GM12878 (cell line): ENCODE measurements around the gene ANKS4B. TPM values are rescaled to one million over a fixed set of nuclear protein-coding genes. Genes with fewer than 3 reads are reported as not detected.

ENCODE experiments used
- BCL3 ChIP-seq: IDR thresholded peaks from 2 replicates; pipeline ENCODE4 v1.6.1; 2011; ENCODE audit warnings: borderline replicate concordance, low read depth, mild to moderate bottlenecking, moderate library complexity, low read length; ENCODE audit not compliant: insufficient read depth, poor library complexity, severe bottlenecking
- BHLHE40 ChIP-seq, 2 experiments: fragments of 450-650 bp in 1 of 2; IDR thresholded peaks; 2 replicates each; pipeline ENCODE4 v1.6.1; 2011 to 2017; ENCODE audit warnings: low read depth in 2 of 2, borderline replicate concordance in 1 of 2, improper control_type of control experiment in 1 of 2, low read length in 1 of 2, mild to moderate bottlenecking in 1 of 2
- CHD4 ChIP-seq: fragments of 200-600 bp; sonication (generic); IDR thresholded peaks from 2 replicates; pipeline ENCODE4 v1.6.1; 2016; ENCODE audit warnings: mild to moderate bottlenecking
- CUX1 ChIP-seq: IDR thresholded peaks from 2 replicates; pipeline ENCODE4 v1.6.1; 2012; ENCODE audit warnings: improper control_type of control experiment, low read depth, low read length; ENCODE audit not compliant: insufficient replicate concordance
- DPF2 ChIP-seq: fragments of 450-650 bp; IDR thresholded peaks from 2 replicates; pipeline ENCODE4 v1.6.1; 2017; ENCODE audit warnings: mild to moderate bottlenecking
- E2F8 ChIP-seq: fragments of 450-650 bp; IDR thresholded peaks from 2 replicates; pipeline ENCODE4 v1.6.1; 2018; ENCODE audit warnings: mild to moderate bottlenecking, low read depth, moderate library complexity; ENCODE audit not compliant: partially characterized antibody
- FOS ChIP-seq: IDR thresholded peaks from 3 replicates; pipeline ENCODE4 v1.6.1; 2011; ENCODE audit warnings: borderline replicate concordance; ENCODE audit not compliant: insufficient read length; ENCODE audit errors: extremely low read depth
- GATAD2B ChIP-seq: fragments of 450-650 bp; conservative IDR thresholded peaks from 2 replicates; pipeline ENCODE4 v1.6.1; 2017; ENCODE audit warnings: low read depth, mild to moderate bottlenecking, moderate library complexity
- IKZF1 ChIP-seq: fragments of 450-650 bp; conservative IDR thresholded peaks from 2 replicates; pipeline ENCODE4 v1.6.1; 2017; ENCODE audit warnings: antibody characterized with exemption, mild to moderate bottlenecking
- MLLT1 ChIP-seq: fragments of 450-650 bp; IDR thresholded peaks from 2 replicates; pipeline ENCODE4 v1.6.1; 2016; ENCODE audit warnings: mild to moderate bottlenecking
- MXI1 ChIP-seq: fragments of 150-350 bp; IDR thresholded peaks from 2 replicates; pipeline ENCODE4 v1.6.1; 2011; ENCODE audit warnings: low read depth, mild to moderate bottlenecking, inconsistent platforms, low read length, improper control_type of control experiment
- NR2F1 ChIP-seq: fragments of 450-650 bp; conservative IDR thresholded peaks from 2 replicates; pipeline ENCODE4 v1.6.1; 2017; ENCODE audit warnings: mild to moderate bottlenecking
- POLR2AphosphoS2 ChIP-seq: IDR thresholded peaks from 2 replicates; pipeline ENCODE4 v1.6.1; 2011; ENCODE audit warnings: low read depth, mild to moderate bottlenecking, low read length, improper control_type of control experiment, moderate library complexity
- RAD21 ChIP-seq: IDR thresholded peaks from 2 replicates; pipeline ENCODE4 v1.6.1; 2011; ENCODE audit warnings: mild to moderate bottlenecking, low read depth, low read length, moderate library complexity; ENCODE audit not compliant: insufficient read depth
- SMARCA5 ChIP-seq: fragments of 450-650 bp; IDR thresholded peaks from 2 replicates; pipeline ENCODE4 v1.6.1; 2017; ENCODE audit warnings: mild to moderate bottlenecking
- SP1 ChIP-seq: IDR thresholded peaks from one replicate; pipeline ENCODE4 v1.6.1; 2011; ENCODE audit warnings: low read depth, low read length
- SPI1 ChIP-seq: IDR thresholded peaks from 2 replicates; pipeline ENCODE4 v1.6.1; 2011; ENCODE audit warnings: low read depth, mild to moderate bottlenecking, low read length, moderate library complexity, borderline replicate concordance; ENCODE audit not compliant: insufficient read depth
- TCF12 ChIP-seq: IDR thresholded peaks from 2 replicates; pipeline ENCODE4 v1.6.1; 2011; ENCODE audit warnings: low read depth, mild to moderate bottlenecking, low read length
- polyA plus RNA-seq, 11 experiments: library from polyadenylated mRNA; depleted of rRNA in 4 of 11; unstranded in 6 of 11; stranded (reverse) in 5 of 11; fragments of >200 nt; fragmentation: Nextera tagmentation in 4 of 11; fragmentation: Illumina TruSeq in 1 of 11; extraction: Ambion mirVana in 4 of 11; extraction: Trizol in 1 of 11; gene quantifications; 1 replicate in 1 of 11; 2 replicates in 10 of 11; pipeline versions ENCODE4 v1.2.1 to v1.2.3, GENCODE V29; 2011 to 2016; ENCODE audit warnings: inconsistent platforms in 2 of 11, missing spikeins in 2 of 11, low read depth in 1 of 11
- total RNA-seq, 4 experiments: library from RNA; depleted of rRNA in 3 of 4; stranded (reverse); fragments of >200 nt in 3 of 4; fragmentation: Illumina TruSeq in 1 of 4; extraction: Trizol in 1 of 4; gene quantifications; 2 replicates each; pipeline versions ENCODE4 v1.2.1 to v1.2.3, GENCODE V29; 2013 to 2021

Gene ANKS4B
- total and polyA plus RNA-seq, 10 of the 15 experiments (the other 5 are each of a cell fraction or from before 2014, with no cell fraction given) = 0.01 to 0.11 (median 0.05) TPM; not detected in 6

GRCh38 chr16:21277927-21278706 is 44.6 kb downstream of the ANKS4B start, which contains the start of gene CRYM (continued):
- TF ChIP-seq CUX1 = no peak
- no peak for TF ChIP-seq TCF12
- TF ChIP-seq DPF2 = peak; percentile 62
- no peak for TF ChIP-seq E2F8
- 0 out of 2 replicates have a peak, but pooled peaks have one; percentile 54 for TF ChIP-seq GATAD2B
- TF ChIP-seq CHD4 = no peak
- no peak for TF ChIP-seq BCL3
- peak; percentile 47; the same call in 1 of the 2 replicates for TF ChIP-seq SMARCA5
- no peak for TF ChIP-seq MXI1
- TF ChIP-seq NR2F1 = peak; percentile 36; the same call in 1 of the 2 replicates
- TF ChIP-seq MLLT1 = 0 out of 2 replicates have a peak, but pooled peaks have one; percentile 22
- peak; percentile 33; the same call in 1 of the 2 replicates for TF ChIP-seq SPI1
- no peak for TF ChIP-seq POLR2AphosphoS2
- peak; percentile 23; the same call in 1 of the 2 replicates for TF ChIP-seq RAD21
- peak in 1 of 2 experiments; percentile 48; a peak in 1 of 4 replicates for TF ChIP-seq BHLHE40 (IDR thresholded peaks at IDR 0.05; ENCODE audit: borderline replicate concordance in 1 of 2, low read depth in 2 of 2, low read length in 1 of 2)
- peak; percentile 43; the same call in 1 of the 2 replicates for TF ChIP-seq IKZF1
- no peak for TF ChIP-seq FOS
- TF ChIP-seq SP1 = peak; percentile 52
